NCI-H82 (cell line): ENCODE measurements around the gene BEGAIN.

ENCODE experiments used
- DNase-seq: peaks from one replicate; lab custom pipeline; 2025; lab: John Stamatoyannopoulos, UW

BEGAIN gene

DNA sequence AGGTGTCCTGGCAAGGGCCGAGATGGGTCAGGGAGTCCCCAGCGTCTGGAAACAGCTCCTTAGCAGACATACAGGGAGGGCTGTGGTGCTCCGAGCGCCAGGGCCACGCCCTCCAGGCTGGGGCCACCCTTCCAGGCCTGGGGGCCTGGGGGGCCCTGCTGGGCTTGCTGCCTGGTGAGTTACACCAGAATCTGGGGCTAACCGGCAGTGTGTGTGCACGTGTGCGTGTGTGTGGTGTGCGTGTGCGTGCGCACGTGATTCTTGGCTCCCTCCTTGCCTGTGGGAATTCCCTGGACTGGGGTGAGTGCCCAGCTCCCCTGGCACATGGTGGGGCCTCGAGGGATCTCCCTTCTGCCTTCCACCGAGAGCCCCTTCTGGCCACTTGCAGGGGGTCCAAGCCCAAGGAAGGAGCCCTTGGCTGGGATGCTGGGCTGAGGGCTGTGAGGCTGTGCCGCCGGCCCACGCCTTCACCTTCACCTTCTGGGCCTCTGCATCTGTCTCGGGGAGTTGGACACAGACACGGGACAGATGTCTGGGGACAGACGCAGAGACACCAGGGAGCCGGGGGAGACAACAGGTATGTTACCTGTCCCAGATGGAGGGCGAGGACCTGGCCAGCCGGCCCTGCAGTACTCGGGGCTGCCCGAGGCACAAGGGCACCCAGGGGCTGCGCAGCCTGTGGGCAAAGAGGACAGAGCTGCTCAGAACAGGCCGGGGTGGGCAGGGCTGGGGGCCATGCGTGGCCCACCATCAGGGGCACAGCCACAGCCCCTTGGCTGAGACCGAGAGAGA lies 37.2 kb downstream of the BEGAIN start:
- no peak for DNase-seq

DNA sequence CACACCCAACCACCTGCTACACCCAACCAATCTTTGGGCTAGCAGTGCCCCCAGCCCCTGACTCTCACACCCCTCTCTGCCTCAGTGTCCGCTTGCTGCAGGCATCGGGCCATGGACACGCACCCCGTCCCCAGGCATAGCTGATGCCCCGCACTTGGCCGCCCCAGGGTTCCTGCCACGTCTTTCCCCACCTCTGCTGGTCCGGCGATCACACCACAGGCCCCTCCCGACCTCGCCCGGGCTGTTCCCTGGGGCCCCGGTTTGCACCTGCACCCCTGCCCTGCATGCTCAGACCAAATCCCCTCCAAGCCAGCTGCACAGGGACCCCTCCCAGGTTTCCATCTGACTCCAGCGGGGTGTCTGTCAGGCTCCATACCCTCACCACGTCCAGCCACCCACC lies 38.3 kb downstream of the BEGAIN start:
- DNase-seq, result no peak

GRCh38 chr14:100548295-100548655 lies 38.9 kb downstream of the BEGAIN start:
- no peak for DNase-seq

GRCh38 chr14:100547633-100548294 lies 39.5 kb downstream of the BEGAIN start:
- DNase-seq, result no peak

- DNase-seq, result peak; percentile 33
These were observed 41.2 kb downstream of the BEGAIN start for GRCh38 chr14:100546051-100546443.

DNA sequence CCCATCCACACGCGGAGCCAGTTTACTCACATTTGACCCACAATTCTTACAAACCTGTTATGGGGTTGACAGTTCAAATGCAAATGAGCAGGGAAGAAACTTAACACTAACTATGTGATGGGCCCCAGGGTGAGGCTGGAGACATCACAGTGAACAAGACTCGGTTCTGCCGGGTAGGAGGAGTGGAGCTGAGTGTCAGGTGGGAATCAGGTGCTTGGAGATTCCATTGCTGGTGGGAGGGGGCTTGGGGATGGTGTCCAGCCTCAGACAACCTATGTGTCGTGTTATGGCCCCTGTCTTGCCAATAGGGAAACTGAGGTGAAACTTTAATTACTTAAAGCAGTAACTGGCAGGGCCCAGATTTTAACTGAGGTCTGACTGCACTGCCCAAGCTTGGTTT lies 41.9 kb downstream of the BEGAIN start:
- DNase-seq, result no peak

- DNase-seq, result peak; percentile 7
These were observed 42.6 kb downstream of the BEGAIN start for GRCh38 chr14:100544506-100545141.

- DNase-seq, result no peak
These were observed 43.5 kb downstream of the BEGAIN start for GRCh38 chr14:100543471-100544455.

DNA sequence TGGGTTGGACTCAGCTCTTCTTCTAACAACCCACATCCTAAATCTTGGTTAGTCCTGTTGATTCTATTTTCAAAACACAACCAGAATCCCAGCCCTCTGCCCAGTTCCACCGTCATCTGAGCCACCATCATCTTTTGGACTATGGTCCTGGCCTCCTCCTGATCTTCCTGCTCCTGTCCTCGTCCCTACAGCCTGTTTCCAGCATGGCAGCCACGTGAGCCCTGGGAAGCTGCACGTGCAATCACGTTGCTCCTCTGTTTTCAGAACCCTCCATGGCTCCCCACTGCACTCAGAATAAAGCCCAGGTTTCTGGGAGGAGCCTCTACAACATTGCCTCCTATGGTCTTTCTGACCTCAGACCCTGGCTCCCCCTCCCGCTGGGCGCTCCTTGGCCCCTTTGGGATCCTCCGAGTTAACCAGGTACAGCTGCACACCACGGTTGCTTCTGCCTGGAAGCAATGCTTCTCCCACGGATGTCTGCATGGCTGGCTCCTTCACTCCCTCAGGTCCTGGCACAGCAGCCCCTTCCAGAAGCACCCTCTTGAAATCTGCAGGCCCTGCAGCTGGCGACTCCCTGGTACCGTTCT lies 44.5 kb downstream of the BEGAIN start:
- DNase-seq, result no peak

DNA sequence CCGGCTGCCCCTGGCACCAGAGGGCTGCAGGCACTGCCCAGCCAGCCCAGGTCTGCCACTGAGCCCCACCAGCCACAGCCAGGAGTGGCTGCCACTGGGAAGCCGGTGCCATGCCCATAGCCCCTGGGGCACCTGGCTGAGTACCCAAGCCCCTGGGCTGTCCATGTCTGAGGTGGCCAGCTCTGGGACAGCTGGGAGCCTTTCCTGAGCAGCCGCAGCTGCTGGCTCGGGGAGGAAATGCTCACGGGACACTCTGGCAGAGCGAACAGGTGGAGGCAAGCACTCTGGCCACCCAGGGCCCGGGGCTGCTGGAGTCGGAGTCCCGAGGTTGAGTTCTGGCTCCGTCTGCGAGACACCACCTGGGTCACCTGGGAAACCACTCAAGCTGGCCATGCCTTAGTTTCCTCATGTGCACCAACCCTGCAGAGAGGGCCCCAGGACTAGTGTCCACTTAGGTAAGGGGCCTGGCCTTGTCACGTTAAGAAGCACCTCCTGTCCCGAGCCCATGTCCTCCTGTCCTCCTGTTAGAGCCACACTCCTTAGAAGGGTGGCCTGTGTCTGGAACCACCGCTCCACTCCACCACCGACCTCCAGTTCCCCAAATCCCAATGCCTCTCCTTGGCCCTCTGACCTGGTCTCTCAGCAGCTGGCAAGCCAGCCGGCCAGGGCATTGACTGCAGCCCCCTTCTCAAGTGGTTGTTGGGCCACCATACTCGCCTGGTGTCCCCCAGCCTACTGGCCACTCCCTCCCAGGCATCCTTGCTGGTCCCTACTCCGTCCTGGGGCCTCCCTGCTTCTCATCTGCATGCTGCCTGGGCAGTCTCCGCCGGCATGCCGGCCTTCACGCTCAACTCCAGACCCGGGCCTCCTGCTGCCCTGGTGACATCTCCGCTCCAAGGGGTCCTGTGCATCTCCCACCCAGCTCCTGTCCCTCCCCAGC lies 45.3 kb downstream of the BEGAIN start:
- DNase-seq, result no peak

- no peak for DNase-seq
These were observed 46.1 kb downstream of the BEGAIN start for GRCh38 chr14:100540926-100541620.

DNA sequence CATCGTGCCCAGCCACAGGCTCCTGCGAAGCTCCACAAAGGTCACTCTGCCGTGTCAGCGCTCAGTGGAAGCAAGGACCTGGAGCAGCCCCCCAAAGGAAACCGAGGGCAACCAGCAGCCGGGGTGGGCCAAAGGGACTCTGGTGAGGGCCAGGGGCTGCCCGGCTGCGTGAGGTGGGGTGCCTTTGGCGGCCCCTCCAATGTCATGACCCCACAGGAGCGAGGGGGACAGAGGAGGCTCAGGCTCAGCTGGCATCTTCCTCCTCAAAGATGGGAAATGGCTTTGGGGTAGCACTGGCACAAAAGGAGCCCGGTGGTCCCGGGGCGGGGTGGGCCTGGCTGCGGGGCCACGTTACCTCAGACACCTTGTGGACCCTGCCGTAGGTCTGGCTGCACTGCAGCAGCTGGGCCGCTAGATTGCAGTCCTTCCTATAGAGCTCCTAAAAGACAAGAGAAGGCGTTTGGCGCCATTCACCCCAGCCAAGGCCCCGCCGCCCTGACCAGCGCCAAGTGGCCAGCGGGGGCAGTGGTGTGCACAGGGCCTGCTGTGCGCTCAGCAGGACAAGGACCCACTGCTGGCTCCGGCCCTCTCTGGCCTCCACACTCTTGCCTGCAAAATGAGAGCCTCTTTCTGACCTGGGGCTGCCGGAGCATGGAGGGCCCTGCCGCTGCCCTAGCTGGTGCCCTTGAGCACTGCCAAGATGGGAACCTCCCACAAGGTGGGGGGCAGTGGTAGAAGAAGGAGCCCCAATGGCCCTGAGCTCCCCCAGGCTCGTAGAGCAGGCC lies 46.9 kb downstream of the BEGAIN start:
- peak; percentile 22 for DNase-seq

GRCh38 chr14:100539766-100540140 lies 47.5 kb downstream of the BEGAIN start:
- DNase-seq, result no peak

- DNase-seq, result no peak
These were observed 48.1 kb downstream of the BEGAIN start for GRCh38 chr14:100539003-100539660.

DNA sequence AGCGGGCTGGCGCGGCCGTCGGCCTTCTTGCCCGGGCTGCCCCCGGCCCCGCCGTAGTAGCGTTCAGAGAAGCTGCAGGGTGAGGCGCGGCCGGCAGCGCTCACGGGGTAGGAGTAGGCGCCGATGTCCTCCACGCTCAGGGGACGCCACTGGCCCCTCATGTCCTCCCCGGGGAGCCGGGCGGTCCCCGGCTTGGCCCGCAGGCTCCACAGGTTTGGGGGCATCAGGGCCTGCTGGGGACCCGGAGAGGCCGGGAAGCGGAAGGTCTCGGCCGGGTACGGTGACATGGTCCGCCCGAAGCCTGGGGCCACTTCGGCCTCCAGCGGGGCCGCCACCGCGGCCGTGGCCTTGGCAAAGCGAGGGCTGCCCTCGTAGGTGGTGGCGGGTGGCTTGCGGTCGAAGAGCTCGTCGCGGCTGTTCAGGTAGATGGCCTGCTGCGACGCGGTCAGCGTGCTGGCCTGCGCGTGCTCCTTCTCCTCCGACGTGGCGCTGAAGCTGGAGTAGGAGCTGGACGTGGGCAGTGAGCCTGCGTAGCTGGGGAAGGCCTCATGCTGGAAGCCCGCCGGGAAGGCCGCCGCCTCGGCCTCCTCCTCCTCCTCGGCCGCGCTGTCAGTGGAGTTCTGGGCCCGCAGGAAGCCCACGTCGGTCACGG lies 48.7 kb downstream of the BEGAIN start:
- DNase-seq, result no peak

DNA sequence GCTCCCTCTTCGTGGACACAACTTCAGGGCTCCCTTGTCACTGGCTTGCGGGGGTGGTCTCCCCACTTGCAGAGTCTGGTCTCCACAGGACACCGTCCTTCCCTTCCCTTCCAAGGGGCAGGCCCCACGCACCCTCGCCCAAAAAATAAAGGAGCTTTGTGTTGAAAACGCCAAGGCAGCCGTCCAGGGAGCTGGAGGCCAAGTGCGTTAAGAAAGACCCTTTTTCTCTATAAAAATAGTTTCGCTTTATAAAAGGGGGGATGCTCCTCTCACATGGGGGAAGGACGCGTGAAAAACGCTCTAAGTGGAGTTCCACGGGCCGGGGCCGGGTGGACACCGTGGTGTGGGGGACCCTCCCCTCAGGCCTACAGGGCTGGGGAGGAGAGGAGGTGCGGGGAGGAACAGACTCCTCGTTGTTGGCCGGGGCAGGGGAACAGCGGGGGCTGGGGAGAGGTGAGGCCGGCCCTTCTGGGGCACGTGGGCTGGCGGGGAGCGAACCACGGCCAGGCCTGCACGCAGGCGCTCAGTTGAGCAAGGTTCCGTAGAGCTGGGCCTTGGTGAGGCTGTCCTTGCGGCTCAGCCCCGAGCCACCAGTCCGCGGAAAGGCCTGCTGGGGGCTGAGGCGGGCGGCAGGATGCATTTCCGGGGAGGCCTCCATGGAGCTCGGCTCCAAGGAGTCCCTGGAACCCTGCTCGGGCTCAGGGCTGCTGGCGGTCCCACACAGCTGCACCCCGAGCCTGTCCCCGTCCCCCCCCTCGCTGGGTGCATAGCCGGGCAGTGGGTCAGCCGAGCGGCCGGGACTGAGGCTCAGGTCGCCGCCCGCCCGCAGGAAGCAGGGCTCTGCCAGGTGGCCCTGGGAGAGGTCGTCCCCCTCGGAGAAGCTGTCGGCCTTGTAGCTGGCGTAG lies 49.5 kb downstream of the BEGAIN start:
- DNase-seq, result no peak
